Peyer's patch (tissue), 4 donors: Measurements from ENCODE around the gene RPS28. TPM values are rescaled to one million over a fixed set of nuclear protein-coding genes. Genes with fewer than 3 reads are reported as not detected.
"Not testable (repeated sequence)": the region's sequence is repeated elsewhere in the genome, so short reads cannot be mapped to it uniquely, and the experiment has no call there.

Source experiments
- DNase-seq, 3 donors: peaks; one replicate each; pipeline ENCODE4 v3.0.0-alpha.2; 2017 to 2019
- H3K27ac ChIP-seq, 4 donors: fragments of 200-600 bp; sonication (generic); one replicate each; pipeline ENCODE4 v1.5.1; 2016 to 2019
- H3K27me3 ChIP-seq, 2 donors: fragments of 200-600 bp; sonication (generic); one replicate each; pipeline ENCODE4 v1.5.1; 2019
- H3K36me3 ChIP-seq, 3 donors: fragments of 200-600 bp; sonication (generic); one replicate each; pipeline ENCODE4 v1.5.1; 2016 to 2019
- H3K4me1 ChIP-seq, 4 donors: fragments of 200-600 bp; sonication (generic); one replicate each; pipeline ENCODE4 v1.5.1; 2016 to 2019
- H3K4me3 ChIP-seq, 4 donors: fragments of 200-600 bp; sonication (generic); 1 replicate in 3 of 4; 2 replicates in 1 of 4; pipeline ENCODE4 v1.5.1; 2016 to 2019; ENCODE audit warnings: mild to moderate bottlenecking in 1 of 4
- H3K9me3 ChIP-seq, 4 donors: fragments of 200-600 bp; sonication (generic); one replicate each; pipeline ENCODE4 v1.5.1; 2016 to 2019; ENCODE audit warnings: mild to moderate bottlenecking in 1 of 4
- POLR2A ChIP-seq, 2 donors: fragments of 450-650 bp; IDR thresholded peaks; one replicate each; pipeline ENCODE4 v1.5.1; 2017; ENCODE audit warnings: antibody characterized with exemption in 2 of 2, mild to moderate bottlenecking in 2 of 2, moderate library complexity in 2 of 2
- total RNA-seq, 4 donors: library from RNA; depleted of rRNA; stranded (reverse); fragments of >200 nt; gene quantifications; one replicate each; pipeline ENCODE4 v1.1.0, GENCODE V29; 2016
- TF ChIP-seq, protein P1 (sequence below), 6 experiments: fragments of 450-650 bp in 4 of 6; fragments of 200-600 bp in 2 of 6; sonication (generic) in 1 of 6; IDR thresholded peaks; one replicate each; pipeline ENCODE4 v1.5.1; 2017 to 2019; ENCODE audit warnings: antibody characterized with exemption in 6 of 6, mild to moderate bottlenecking in 3 of 6, moderate library complexity in 1 of 6

RPS28 gene
- total RNA-seq: 100 to 1,000 TPM; 306 to 519 (median 393) TPM

DNA sequence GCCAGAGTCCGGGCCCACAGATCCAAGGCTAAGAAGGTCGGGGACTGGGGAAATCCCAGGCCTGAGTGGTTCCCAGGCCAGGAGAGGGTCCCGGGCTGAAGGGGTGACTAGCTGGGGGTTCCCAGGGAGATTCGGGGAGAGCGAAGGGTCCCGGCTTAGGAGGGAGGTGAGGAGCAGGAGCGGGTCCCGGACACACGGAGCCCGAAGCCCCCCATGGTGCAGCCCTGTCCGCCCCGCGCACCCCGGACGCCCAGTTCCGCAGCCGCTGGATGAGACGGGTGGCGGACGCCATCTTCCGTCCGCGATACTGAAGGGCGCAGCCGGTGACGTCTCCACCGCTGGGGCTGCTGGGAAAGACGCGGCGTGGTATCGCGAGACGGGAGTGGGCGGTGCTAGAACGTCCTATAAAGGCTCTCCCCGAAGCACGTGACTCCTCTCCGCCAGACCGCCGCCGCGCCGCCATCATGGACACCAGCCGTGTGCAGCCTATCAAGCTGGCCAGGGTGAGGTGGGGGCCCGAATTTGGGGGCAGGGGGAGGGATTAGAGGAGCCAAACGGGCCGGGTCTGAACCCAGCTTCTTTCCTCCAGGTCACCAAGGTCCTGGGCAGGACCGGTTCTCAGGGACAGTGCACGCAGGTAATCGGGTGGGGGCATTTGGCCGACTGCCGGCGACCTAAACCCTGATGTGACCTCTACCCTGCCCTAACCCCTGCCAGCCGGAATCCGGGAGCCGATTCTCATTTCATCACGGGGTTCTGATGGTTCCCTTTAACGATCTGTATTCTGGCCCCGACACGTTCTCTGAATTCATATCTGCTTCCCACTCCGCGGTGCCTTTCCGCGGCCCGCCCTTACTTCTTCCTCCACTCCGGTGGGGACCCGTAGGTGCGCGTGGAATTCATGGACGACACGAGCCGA is at the start of gene RPS28, which contains the start of gene NDUFA7:
RPS28 (plus strand) TSS at position 430 of the 919 bp plus-strand sequence; CDS start at position 465, 35 bp downstream.
NDUFA7 (minus strand) TSS at position 309 of the 919 bp plus-strand sequence; CDS start at position 292, 17 bp downstream.
- H3K27me3 ChIP-seq: no peaks in the 10 kb centered on the region
- TF ChIP-seq, protein P1, sequence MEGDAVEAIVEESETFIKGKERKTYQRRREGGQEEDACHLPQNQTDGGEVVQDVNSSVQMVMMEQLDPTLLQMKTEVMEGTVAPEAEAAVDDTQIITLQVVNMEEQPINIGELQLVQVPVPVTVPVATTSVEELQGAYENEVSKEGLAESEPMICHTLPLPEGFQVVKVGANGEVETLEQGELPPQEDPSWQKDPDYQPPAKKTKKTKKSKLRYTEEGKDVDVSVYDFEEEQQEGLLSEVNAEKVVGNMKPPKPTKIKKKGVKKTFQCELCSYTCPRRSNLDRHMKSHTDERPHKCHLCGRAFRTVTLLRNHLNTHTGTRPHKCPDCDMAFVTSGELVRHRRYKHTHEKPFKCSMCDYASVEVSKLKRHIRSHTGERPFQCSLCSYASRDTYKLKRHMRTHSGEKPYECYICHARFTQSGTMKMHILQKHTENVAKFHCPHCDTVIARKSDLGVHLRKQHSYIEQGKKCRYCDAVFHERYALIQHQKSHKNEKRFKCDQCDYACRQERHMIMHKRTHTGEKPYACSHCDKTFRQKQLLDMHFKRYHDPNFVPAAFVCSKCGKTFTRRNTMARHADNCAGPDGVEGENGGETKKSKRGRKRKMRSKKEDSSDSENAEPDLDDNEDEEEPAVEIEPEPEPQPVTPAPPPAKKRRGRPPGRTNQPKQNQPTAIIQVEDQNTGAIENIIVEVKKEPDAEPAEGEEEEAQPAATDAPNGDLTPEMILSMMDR (IDR thresholded peaks at IDR 0.05): peak; percentile 31 to 60 (median 42)
- peak; percentile 92 to 97 for TF ChIP-seq POLR2A (IDR thresholded peaks at IDR 0.05)
- peak within 1 kb of the TSS; percentile 67 to 99 (median 75) for H3K4me3 ChIP-seq
- peaks cover 3 to 33% (median 16%) of the 10 kb centered on the region in 4 donors for H3K4me1 ChIP-seq
- no peaks in the 10 kb centered on the region for H3K9me3 ChIP-seq
- peak within 1 kb of the TSS; percentile 85 to 94 (median 92) for H3K27ac ChIP-seq
- peak; percentile 97 to 99 (median 98) for DNase-seq
- peaks cover 0 to 15% (median 0%) of the 10 kb centered on the region in 3 donors for H3K36me3 ChIP-seq

DNA sequence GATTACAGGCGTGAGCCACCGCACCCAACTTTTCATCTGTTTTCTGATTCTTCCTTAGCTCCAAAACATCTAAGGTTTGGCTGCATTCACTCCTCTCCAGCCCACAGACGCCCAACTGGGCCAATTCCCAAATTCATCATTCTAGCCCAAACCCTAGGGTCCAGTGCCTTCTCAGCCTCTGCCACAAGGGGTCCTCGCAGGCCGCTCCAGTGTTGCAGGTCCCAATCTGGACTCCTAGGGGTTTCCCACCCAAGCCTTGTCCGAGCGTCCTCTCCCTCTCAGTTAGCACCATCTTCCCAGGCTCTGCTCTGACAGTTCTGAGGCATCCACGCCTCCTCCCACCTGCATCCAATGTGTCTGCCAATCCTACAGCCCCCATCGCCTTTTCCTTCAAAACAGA is 44.8 kb upstream of the RPS28 start:
- not testable (repeated sequence) for H3K27me3 ChIP-seq, H3K4me1 ChIP-seq, H3K4me3 ChIP-seq, H3K27ac ChIP-seq, DNase-seq, H3K36me3 ChIP-seq, H3K9me3 ChIP-seq

DNA sequence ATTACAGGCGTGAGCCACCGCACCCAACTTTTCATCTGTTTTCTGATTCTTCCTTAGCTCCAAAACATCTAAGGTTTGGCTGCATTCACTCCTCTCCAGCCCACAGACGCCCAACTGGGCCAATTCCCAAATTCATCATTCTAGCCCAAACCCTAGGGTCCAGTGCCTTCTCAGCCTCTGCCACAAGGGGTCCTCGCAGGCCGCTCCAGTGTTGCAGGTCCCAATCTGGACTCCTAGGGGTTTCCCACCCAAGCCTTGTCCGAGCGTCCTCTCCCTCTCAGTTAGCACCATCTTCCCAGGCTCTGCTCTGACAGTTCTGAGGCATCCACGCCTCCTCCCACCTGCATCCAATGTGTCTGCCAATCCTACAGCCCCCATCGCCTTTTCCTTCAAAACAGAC is 30.0 kb upstream of the RPS28 start:
- DNase-seq, H3K27me3 ChIP-seq, H3K36me3 ChIP-seq, H3K4me3 ChIP-seq, H3K9me3 ChIP-seq, H3K4me1 ChIP-seq, H3K27ac ChIP-seq: not testable (repeated sequence)

DNA sequence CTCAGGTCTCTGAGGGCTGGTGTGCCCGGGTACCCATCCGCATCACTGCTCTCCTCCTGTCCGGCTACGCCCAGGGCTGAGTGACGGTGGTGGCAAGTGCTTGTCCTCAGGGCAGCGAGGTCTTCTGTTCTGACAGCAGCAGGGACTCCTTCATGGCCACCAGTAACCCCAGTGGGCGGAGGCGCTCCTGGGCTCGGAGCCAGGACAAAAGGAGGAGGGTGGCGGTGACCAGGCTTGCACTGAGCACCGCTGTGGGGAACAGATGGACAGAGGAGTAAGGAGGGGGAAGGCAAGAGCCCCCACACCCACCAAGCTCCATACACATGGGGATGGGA is 19.0 kb upstream of the RPS28 start:
- H3K27ac ChIP-seq: no peak overlapping the region
- no peaks in the 10 kb centered on the region for H3K36me3 ChIP-seq
- H3K4me1 ChIP-seq: peaks cover 0 to 13% (median 7%) of the 10 kb centered on the region in 4 donors
- H3K9me3 ChIP-seq: no peaks in the 10 kb centered on the region
- H3K27me3 ChIP-seq: no peaks in the 10 kb centered on the region
- TF ChIP-seq, protein P1 (IDR thresholded peaks at IDR 0.05): no peak
- no peak for TF ChIP-seq POLR2A (IDR thresholded peaks at IDR 0.05)
- peak in 2 of 3 donors; percentile 15 to 51 for DNase-seq
- no peak overlapping the region for H3K4me3 ChIP-seq

DNA sequence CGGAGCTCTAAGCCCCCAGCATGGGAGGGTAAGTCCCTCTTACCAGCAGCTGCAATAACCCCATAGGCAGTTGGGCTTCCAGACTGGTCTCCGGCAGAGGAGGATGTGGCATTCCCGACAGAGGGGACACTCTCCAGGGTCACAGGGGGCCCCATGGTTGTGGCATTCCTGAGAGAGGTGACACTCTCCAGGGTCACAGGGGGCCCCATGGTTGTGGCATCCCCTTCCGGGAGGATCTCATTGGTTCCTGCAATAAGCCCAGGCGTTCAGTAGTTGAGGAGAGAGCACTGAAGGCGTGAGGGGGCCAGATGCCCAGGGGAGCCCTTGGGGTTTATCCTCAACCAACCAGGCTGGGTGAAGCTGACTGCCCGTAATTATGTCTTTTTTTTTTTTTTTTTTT is 18.6 kb upstream of the RPS28 start:
- Histone ChIP-seq H3K4me3 (no peak overlapping the region), H3K36me3 (no peaks in the 10 kb centered on the region), H3K9me3 (no peaks in the 10 kb centered on the region), H3K27ac (no peak overlapping the region), H3K27me3 (no peaks in the 10 kb centered on the region), H3K4me1 (peaks cover 0 to 17% (median 9%) of the 10 kb centered on the region in 4 donors)
- no peak for TF ChIP-seq POLR2A (IDR thresholded peaks at IDR 0.05)
- TF ChIP-seq, protein P1 (IDR thresholded peaks at IDR 0.05): no peak
- peak in 2 of 3 donors; percentile 10 to 39 for DNase-seq

DNA sequence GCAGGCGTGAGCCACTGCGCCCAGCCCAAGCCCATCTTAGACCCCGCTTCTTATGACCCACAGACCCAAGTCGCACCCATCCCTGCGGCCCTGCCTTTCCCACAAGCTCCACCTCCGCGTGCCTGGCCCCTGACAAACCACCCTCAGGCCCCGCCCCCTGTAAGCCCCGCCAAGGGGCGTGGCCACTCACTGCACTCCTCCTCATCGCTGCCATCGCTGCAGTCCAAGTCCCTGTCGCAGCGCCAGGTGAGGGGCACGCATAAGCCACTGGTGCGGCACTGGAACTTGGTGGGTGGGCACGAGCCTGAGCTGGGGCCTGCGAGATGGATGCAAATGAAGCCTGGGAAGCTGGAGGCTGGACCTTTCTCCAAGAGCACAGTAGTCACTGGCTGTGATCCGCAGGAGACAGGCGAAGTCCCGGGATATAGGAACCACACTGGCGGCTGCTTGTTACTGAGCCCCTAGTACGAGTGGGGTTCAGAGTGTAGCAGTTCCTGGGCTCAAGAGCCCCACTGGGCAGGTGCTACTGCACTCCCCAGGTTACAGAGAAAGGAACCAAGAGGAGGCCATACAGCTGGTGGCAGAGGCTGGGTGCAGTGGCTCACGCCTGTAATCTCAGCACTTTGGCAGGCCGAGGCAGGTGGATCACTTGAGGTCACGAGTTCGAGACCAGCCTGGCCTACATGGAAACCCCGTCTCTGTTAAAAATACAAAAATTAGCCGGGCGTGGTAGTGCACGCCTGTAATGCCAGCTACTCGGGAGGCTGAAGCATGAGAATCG is 16.3 kb upstream of the RPS28 start:
- peaks cover 0 to 8% (median 0%) of the 10 kb centered on the region in 3 donors for H3K36me3 ChIP-seq
- TF ChIP-seq, protein P1 (IDR thresholded peaks at IDR 0.05): no peak
- TF ChIP-seq POLR2A (IDR thresholded peaks at IDR 0.05): no peak
- H3K4me1 ChIP-seq: peaks cover 0 to 36% (median 14%) of the 10 kb centered on the region in 4 donors
- H3K9me3 ChIP-seq: no peaks in the 10 kb centered on the region
- no peaks in the 10 kb centered on the region for H3K27me3 ChIP-seq
- no peak overlapping the region for H3K27ac ChIP-seq
- DNase-seq: peak in 2 of 3 donors; percentile 15 to 47
- no peak overlapping the region for H3K4me3 ChIP-seq
